Lower leg skin (tissue), 4 donors: ENCODE results near the gene MAP1B. TPM values are rescaled to one million over a fixed set of nuclear protein-coding genes. Genes with fewer than 3 reads are reported as not detected.

ENCODE experiments used
- DNase-seq, 2 donors: peaks; one replicate each; pipeline ENCODE4 v3.0.0-alpha.2; 2019; ENCODE audit warnings: low spot score in 2 of 2
- H3K4me3 ChIP-seq: fragments of 200-600 bp; sonication (generic); 2 replicates; pipeline ENCODE4 v1.5.1; 2017; ENCODE audit warnings: mild to moderate bottlenecking, low read depth; ENCODE audit not compliant: poor library complexity, severe bottlenecking
- CTCF ChIP-seq, 3 donors: fragments of 450-650 bp; IDR thresholded peaks; one replicate each; pipeline ENCODE4 v1.5.1; 2016; ENCODE audit warnings: antibody characterized with exemption in 3 of 3, mild to moderate bottlenecking in 3 of 3, moderate library complexity in 2 of 3
- POLR2A ChIP-seq, 2 donors: fragments of 450-650 bp; IDR thresholded peaks; one replicate each; pipeline ENCODE4 v1.6.1; 2016 to 2017; ENCODE audit warnings: antibody characterized with exemption in 2 of 2, mild to moderate bottlenecking in 1 of 2, moderate library complexity in 1 of 2
- WGBS, 2 donors: methylation state at CpG; one replicate each; pipeline ENCODE4 v1.1.5; 2018; 5-methylcytosine and 5-hydroxymethylcytosine counted together
- intact Hi-C: fragments of 100-400 bp; cut with DNase I; formaldehyde crosslinking; loops from one replicate; pipeline ENCODE4 v1.15.0; 2023; ENCODE audit warnings: low total_unique reads
- total RNA-seq, 4 donors: library from RNA; depleted of rRNA; stranded (reverse); fragments of >200 nt; gene quantifications; one replicate each; pipeline ENCODE4 v1.1.0, GENCODE V29; 2016

The MAP1B gene
- total RNA-seq, 4 donors from 2014 or later = 26.3 to 218 (median 73.9) TPM

GRCh38 chr5:72237415-72237814 is 130.1 kb downstream of the MAP1B start:
- 93 to 97% methylated on average over 2 of the region's 2 CpGs for WGBS, 2 donors
- intact Hi-C loops = no loop called here
- no peak for DNase-seq
- no peak for TF ChIP-seq CTCF (IDR thresholded peaks at IDR 0.05)
- TF ChIP-seq POLR2A (IDR thresholded peaks at IDR 0.05) = no peak
- H3K4me3 ChIP-seq = no peak overlapping the region

DNA sequence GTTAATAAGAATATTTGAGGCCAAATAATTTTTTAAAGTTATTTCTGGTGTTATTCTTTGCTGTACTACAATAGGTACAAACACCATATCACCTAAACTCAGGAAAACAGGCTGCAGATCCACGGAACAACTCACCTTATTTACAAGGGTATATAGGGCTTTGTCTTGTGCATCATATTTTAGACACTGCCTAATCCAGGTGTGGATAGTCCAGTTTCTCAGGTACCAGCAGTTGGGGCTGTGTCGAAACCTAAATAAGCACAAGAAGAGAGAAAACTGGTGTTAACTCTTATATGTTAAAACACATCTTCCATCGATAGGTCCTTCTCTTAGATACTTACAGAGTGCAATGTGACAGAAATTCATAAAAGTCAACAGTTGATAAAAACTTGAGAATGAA is 130.6 kb downstream of the MAP1B start:
- 90 to 97% methylated on average over 3 of the region's 3 CpGs for WGBS, 2 donors
- TF ChIP-seq POLR2A (IDR thresholded peaks at IDR 0.05) (no peak), CTCF (IDR thresholded peaks at IDR 0.05) (no peak)
- H3K4me3 ChIP-seq = no peak overlapping the region
- DNase-seq = no peak
- intact Hi-C loops = no loop called here

- H3K4me3 ChIP-seq = no peak overlapping the region
- TF ChIP-seq POLR2A (IDR thresholded peaks at IDR 0.05) = no peak
- no peak for TF ChIP-seq CTCF (IDR thresholded peaks at IDR 0.05)
- DNase-seq = no peak
- 91 to 98% methylated on average over 5 of the region's 5 CpGs for WGBS, 2 donors
- intact Hi-C loops = no loop called here
These were observed 131.6 kb downstream of the MAP1B start for GRCh38 chr5:72238712-72239445.

- TF ChIP-seq POLR2A (IDR thresholded peaks at IDR 0.05) = no peak
- no peak for TF ChIP-seq CTCF (IDR thresholded peaks at IDR 0.05)
- DNase-seq = no peak
- no peak overlapping the region for H3K4me3 ChIP-seq
- 80 to 89% methylated on average over 5 of the region's 5 CpGs for WGBS, 2 donors
- intact Hi-C loops = loop anchor here (10.0 kb wide), 1 partner anchor 107 kb away; no protein-coding TSS in a partner anchor
These were observed 134.2 kb downstream of the MAP1B start for GRCh38 chr5:72241346-72242003.

DNA sequence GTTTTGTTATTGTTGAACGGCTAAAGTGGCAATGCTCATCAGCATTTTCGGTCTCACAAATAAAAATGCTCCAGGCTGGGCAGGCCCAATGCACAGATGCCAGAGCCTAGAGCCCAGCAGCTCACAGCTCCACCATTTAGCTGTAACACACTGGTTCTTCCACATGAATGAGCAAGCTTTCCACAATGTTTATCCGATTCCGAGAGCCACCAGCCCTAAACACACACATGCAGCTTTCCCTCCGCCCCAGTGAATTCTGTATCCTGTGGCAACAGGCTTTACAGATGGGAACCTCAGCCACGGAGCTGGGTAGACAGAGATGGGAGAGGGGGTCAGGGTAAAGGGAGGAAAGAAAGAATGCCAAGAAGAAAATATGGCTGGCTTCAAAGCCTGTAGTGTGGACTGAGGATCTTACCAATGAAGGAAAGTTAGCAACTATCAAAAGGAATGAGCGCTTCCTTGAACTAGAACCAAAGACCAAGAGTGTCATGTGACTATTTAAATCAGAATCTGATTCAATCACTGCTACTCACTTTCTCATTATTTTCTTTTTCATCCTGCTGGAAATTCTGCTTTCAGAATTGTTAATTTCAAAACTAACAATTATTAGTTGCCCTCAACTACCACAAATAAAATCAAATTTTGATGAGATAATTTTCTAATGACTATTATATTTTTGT is 135.7 kb downstream of the MAP1B start:
- TF ChIP-seq CTCF (IDR thresholded peaks at IDR 0.05) (no peak), POLR2A (IDR thresholded peaks at IDR 0.05) (no peak)
- H3K4me3 ChIP-seq = no peak overlapping the region
- 95 to 97% methylated on average over 7 of the region's 7 CpGs for WGBS, 2 donors
- intact Hi-C loops = loop anchor here (10.0 kb wide), 1 partner anchor 108 kb away; no protein-coding TSS in a partner anchor
- DNase-seq = no peak
